Natural killer cell (primary cell): ENCODE results near the gene EEA1. TPM values are rescaled to one million over a fixed set of nuclear protein-coding genes. Genes with fewer than 3 reads are reported as not detected.

Source experiments
- ATAC-seq, 3 donors: fragments of 150-1000 bp in 2 of 3; fragments of 200-7000 bp in 1 of 3; cut with Tn5 transposase; 1 replicate in 1 of 3; 2 replicates in 2 of 3; pipeline ENCODE4 v1.10.0; 2021; ENCODE audit warnings: mild to moderate bottlenecking in 2 of 3, moderate library complexity in 2 of 3
- DNase-seq, 2 donors: peaks; one replicate each; pipeline versions ENCODE4 v3.0.0 to v3.0.0-alpha.2; 2013 to 2021; ENCODE audit warnings: mixed read lengths in 1 of 2
- H3K27ac ChIP-seq: one replicate; pipeline ENCODE4 v1.5.1; 2013; ENCODE audit warnings: mild to moderate bottlenecking, low read length
- H3K27me3 ChIP-seq: one replicate; pipeline ENCODE4 v1.6.1; 2013; ENCODE audit warnings: low read length; ENCODE audit not compliant: control insufficient read depth, insufficient read depth
- H3K36me3 ChIP-seq: one replicate; pipeline ENCODE4 v1.6.1; 2013; ENCODE audit warnings: low read length; ENCODE audit not compliant: control insufficient read depth, insufficient read depth
- H3K4me1 ChIP-seq: one replicate; pipeline ENCODE4 v1.6.1; 2013; ENCODE audit warnings: low read length; ENCODE audit not compliant: control insufficient read depth, insufficient read depth
- H3K4me3 ChIP-seq: one replicate; pipeline ENCODE4 v1.5.1; 2013; ENCODE audit warnings: low read length
- H3K9me3 ChIP-seq: one replicate; pipeline ENCODE4 v1.6.1; 2013; ENCODE audit warnings: low read length; ENCODE audit not compliant: control insufficient read depth, insufficient read depth
- H3K27ac Mint-ChIP-seq, 2 donors: one replicate each; pipeline ENCODE4 v1.8.0; 2022; ENCODE audit warnings: mild to moderate bottlenecking in 2 of 2, mixed read lengths in 2 of 2, moderate library complexity in 1 of 2
- H3K27me3 Mint-ChIP-seq, 2 donors: one replicate each; pipeline ENCODE4 v1.8.0; 2022; ENCODE audit warnings: low read depth in 2 of 2, mixed read lengths in 2 of 2
- H3K36me3 Mint-ChIP-seq: one replicate; pipeline ENCODE4 v1.8.0; 2022; ENCODE audit warnings: mixed read lengths
- H3K4me1 Mint-ChIP-seq, 2 donors: one replicate each; pipeline ENCODE4 v1.8.0; 2022; ENCODE audit warnings: mixed read lengths in 2 of 2
- H3K4me3 Mint-ChIP-seq: one replicate; pipeline ENCODE4 v1.8.0; 2022; ENCODE audit warnings: mild to moderate bottlenecking, moderate library complexity, mixed read lengths
- H3K9me3 Mint-ChIP-seq, 2 donors: one replicate each; pipeline ENCODE4 v1.8.0; 2022; ENCODE audit warnings: mixed read lengths in 2 of 2
- CTCF ChIP-seq: fragments of 200-600 bp; IDR thresholded peaks from one replicate; pipeline ENCODE4 v1.8.0; 2022; ENCODE audit warnings: antibody characterized with exemption
- whole genome bisulfite sequencing: methylation state at CpG from one replicate; pipeline ENCODE4 v1.1.7; 2013; ENCODE audit warnings: missing lambda C conversion rate; ENCODE audit not compliant: insufficient coverage; 5-methylcytosine and 5-hydroxymethylcytosine counted together
- intact Hi-C: fragments of 100-400 bp; cut with micrococcal nuclease; formaldehyde crosslinking; loops from one replicate; pipeline ENCODE4 v1.14.2; 2022
- total RNA-seq, 4 donors: library from RNA; stranded (reverse); fragments of 120-200 nt in 1 of 4; gene quantifications; one replicate each; pipeline versions ENCODE4 v1.2.3 to v1.2.4, GENCODE V29; 2013 to 2022

EEA1 gene
- total RNA-seq, 3 donors from 2014 or later (not counting 1 experiment from before 2014, with no cell fraction given): 15.0 to 20.0 (median 15.0) TPM

- H3K4me3 ChIP-seq: no peak overlapping the region
- 92% methylated on average over 4 of the region's 4 CpGs for WGBS
- no peak for ATAC-seq
- Mint-ChIP-seq H3K9me3 (no peaks in the 10 kb centered on the region), H3K27me3 (peaks cover 2 to 16% of the 10 kb centered on the region in 2 donors), H3K27ac (no peak overlapping the region), H3K4me3 (no peak overlapping the region), H3K4me1 (no peaks in the 10 kb centered on the region), H3K36me3 (no peaks in the 10 kb centered on the region)
- DNase-seq: no peak
- intact Hi-C loops: no loop called here
- no peaks in the 10 kb centered on the region for H3K36me3 ChIP-seq
- no peak overlapping the region for H3K27ac ChIP-seq
- no peaks in the 10 kb centered on the region for H3K9me3 ChIP-seq
- no peak for TF ChIP-seq CTCF
- no peaks in the 10 kb centered on the region for H3K4me1 ChIP-seq
- no peaks in the 10 kb centered on the region for H3K27me3 ChIP-seq
These were observed 183.1 kb downstream of the EEA1 start for GRCh38 chr12:92745856-92746550.

- Histone ChIP-seq H3K36me3 (no peaks in the 10 kb centered on the region), H3K4me1 (no peaks in the 10 kb centered on the region), H3K27ac (no peak overlapping the region), H3K27me3 (no peaks in the 10 kb centered on the region), H3K9me3 (no peaks in the 10 kb centered on the region), H3K4me3 (no peak overlapping the region)
- Mint-ChIP-seq H3K36me3 (no peaks in the 10 kb centered on the region), H3K27ac (no peak overlapping the region), H3K9me3 (no peaks in the 10 kb centered on the region), H3K27me3 (peaks cover 2 to 16% of the 10 kb centered on the region in 2 donors), H3K4me1 (no peaks in the 10 kb centered on the region), H3K4me3 (no peak overlapping the region)
- intact Hi-C loops: no loop called here
- ATAC-seq (no peak), DNase-seq (no peak)
- no peak for TF ChIP-seq CTCF
- WGBS: 76% methylated on average over 3 of the region's 3 CpGs
These were observed 186.1 kb downstream of the EEA1 start for GRCh38 chr12:92743026-92743425.

- Mint-ChIP-seq H3K9me3 (no peaks in the 10 kb centered on the region), H3K27me3 (peaks cover 0 to 16% of the 10 kb centered on the region in 2 donors), H3K4me1 (no peaks in the 10 kb centered on the region), H3K36me3 (no peaks in the 10 kb centered on the region), H3K4me3 (no peak overlapping the region), H3K27ac (no peak overlapping the region)
- DNase-seq (no peak), ATAC-seq (no peak)
- H3K36me3 ChIP-seq: no peaks in the 10 kb centered on the region
- no peak overlapping the region for H3K27ac ChIP-seq
- no peaks in the 10 kb centered on the region for H3K27me3 ChIP-seq
- TF ChIP-seq CTCF: no peak
- no peaks in the 10 kb centered on the region for H3K4me1 ChIP-seq
- H3K9me3 ChIP-seq: no peaks in the 10 kb centered on the region
- H3K4me3 ChIP-seq: no peak overlapping the region
- intact Hi-C loops: no loop called here
These were observed 188.7 kb downstream of the EEA1 start for GRCh38 chr12:92740411-92740810.

- H3K4me3 Mint-ChIP-seq: no peak overlapping the region
- no peak for TF ChIP-seq CTCF
- intact Hi-C loops: no loop called here
- Histone ChIP-seq H3K36me3 (no peaks in the 10 kb centered on the region), H3K27ac (no peak overlapping the region), H3K4me1 (no peaks in the 10 kb centered on the region), H3K27me3 (no peaks in the 10 kb centered on the region), H3K4me3 (no peak overlapping the region), H3K9me3 (no peaks in the 10 kb centered on the region)
- H3K36me3 Mint-ChIP-seq: no peaks in the 10 kb centered on the region
- no peaks in the 10 kb centered on the region for H3K4me1 Mint-ChIP-seq
- H3K27ac Mint-ChIP-seq: no peak overlapping the region
- WGBS: 86% methylated on average over 4 of the region's 4 CpGs
- H3K27me3 Mint-ChIP-seq: peaks cover 4 to 29% of the 10 kb centered on the region in 2 donors
- DNase-seq (no peak), ATAC-seq (no peak)
- no peaks in the 10 kb centered on the region for H3K9me3 Mint-ChIP-seq
These were observed 190.0 kb downstream of the EEA1 start for GRCh38 chr12:92739113-92739512.
